SU-DHL-6 (cell line): ENCODE measurements around the gene PXYLP1.

Experiments
- H2AFZ ChIP-seq: fragments of 200-600 bp; sonication (generic); 2 replicates; pipeline ENCODE4 v1.6.1; 2014; ENCODE audit warnings: low read depth, mild to moderate bottlenecking, moderate library complexity, mixed read lengths, antibody characterized with exemption, low read length; ENCODE audit not compliant: severe bottlenecking
- H3F3A ChIP-seq: fragments of 200-600 bp; shearing (Covaris generic); 2 replicates; pipeline ENCODE4 v1.6.0; 2016; ENCODE audit warnings: antibody characterized with exemption, mild to moderate bottlenecking; ENCODE audit not compliant: insufficient read depth
- H3K27ac ChIP-seq: fragments of 200-600 bp; sonication (generic); 2 replicates; pipeline ENCODE4 v1.5.1; 2016; ENCODE audit warnings: low read depth, mild to moderate bottlenecking, low read length, moderate library complexity, mixed read lengths
- H3K27me3 ChIP-seq: fragments of 200-600 bp; sonication (generic), shearing (Covaris generic); 2 replicates; pipeline ENCODE4 v1.6.0; 2014; ENCODE audit warnings: mild to moderate bottlenecking, low read length
- H3K36me3 ChIP-seq: fragments of 200-600 bp; sonication (generic); 2 replicates; pipeline ENCODE4 v1.6.1; 2014; ENCODE audit warnings: mild to moderate bottlenecking, low read length, mixed read lengths
- H3K4me2 ChIP-seq: fragments of 300-600, 200-600 bp; shearing (Covaris generic), sonication (generic); 2 replicates; pipeline ENCODE4 v1.6.0; 2014; ENCODE audit warnings: low read length, low read depth, mild to moderate bottlenecking; ENCODE audit not compliant: poor library complexity, severe bottlenecking
- H3K4me3 ChIP-seq: fragments of 200-600 bp; sonication (generic); 2 replicates; pipeline ENCODE4 v1.5.1; 2014; ENCODE audit warnings: antibody characterized with exemption, low read length, mild to moderate bottlenecking, mixed read lengths; ENCODE audit not compliant: insufficient read depth, poor library complexity, severe bottlenecking
- H3K79me2 ChIP-seq: fragments of 200-600 bp; sonication (generic); 2 replicates; pipeline ENCODE4 v1.6.1; 2014; ENCODE audit warnings: mild to moderate bottlenecking, low read length, moderate library complexity; ENCODE audit not compliant: insufficient read depth
- H3K9ac ChIP-seq: fragments of 200-600 bp; sonication (generic); 2 replicates; pipeline ENCODE4 v1.7.0; 2014; ENCODE audit warnings: mild to moderate bottlenecking, low read length
- H3K9me2 ChIP-seq: fragments of 200-600 bp; sonication (generic); replicated peaks from 2 replicates; pipeline ENCODE4 v1.6.1; 2014; ENCODE audit warnings: low read length; ENCODE audit not compliant: insufficient read depth
- H3K9me3 ChIP-seq: fragments of 200-600 bp; sonication (generic); 2 replicates; pipeline ENCODE4 v1.6.1; 2014; ENCODE audit warnings: low read length, mixed read lengths; ENCODE audit not compliant: insufficient read depth
- H4K20me1 ChIP-seq: fragments of 200-600 bp; sonication (generic); 2 replicates; pipeline ENCODE4 v1.6.1; 2014; ENCODE audit warnings: low read depth, mild to moderate bottlenecking, antibody characterized with exemption, low read length, moderate library complexity, mixed read lengths
- CTCF ChIP-seq: fragments of 200-600 bp; sonication (generic); IDR thresholded peaks from one replicate; pipeline ENCODE4 v1.5.1; 2017; ENCODE audit warnings: antibody characterized with exemption, mild to moderate bottlenecking, low read length, moderate library complexity; ENCODE audit not compliant: insufficient read depth, poor library complexity, severe bottlenecking
- EZH2phosphoT487 ChIP-seq: fragments of 200-600 bp; sonication (generic), shearing (Covaris generic); conservative IDR thresholded peaks from 2 replicates; pipeline ENCODE4 v1.6.1; 2018; ENCODE audit warnings: mild to moderate bottlenecking, antibody characterized with exemption, low read length, moderate library complexity, mixed read lengths

The PXYLP1 gene

GRCh38 chr3:141335531-141336061, 104.0 kb downstream of the PXYLP1 start:
- Histone ChIP-seq H3K4me2 (no peak overlapping the region), H3F3A (no peaks in the 10 kb centered on the region), H3K9me3 (no peaks in the 10 kb centered on the region), H3K9ac (no peak overlapping the region), H3K36me3 (no peaks in the 10 kb centered on the region), H2AFZ (no peak overlapping the region), H3K27ac (no peak overlapping the region), H4K20me1 (no peaks in the 10 kb centered on the region), H3K9me2 (no peaks in the 10 kb centered on the region), H3K79me2 (no peaks in the 10 kb centered on the region), H3K27me3 (no peaks in the 10 kb centered on the region), H3K4me3 (no peak overlapping the region)
- no peak for TF ChIP-seq CTCF

GRCh38 chr3:141336672-141337522, 105.3 kb downstream of the PXYLP1 start:
- H3K9me2 ChIP-seq: no peaks in the 10 kb centered on the region
- H3F3A ChIP-seq: no peaks in the 10 kb centered on the region
- H3K9me3 ChIP-seq: no peaks in the 10 kb centered on the region
- H3K4me3 ChIP-seq: no peak overlapping the region
- no peak for TF ChIP-seq CTCF
- TF ChIP-seq EZH2phosphoT487: no peak
- no peaks in the 10 kb centered on the region for H3K36me3 ChIP-seq
- H3K79me2 ChIP-seq: no peaks in the 10 kb centered on the region
- no peaks in the 10 kb centered on the region for H4K20me1 ChIP-seq
- peak overlapping the region; percentile 44 for H2AFZ ChIP-seq
- H3K9ac ChIP-seq: no peak overlapping the region
- H3K4me2 ChIP-seq: peak overlapping the region; percentile 4
- no peak overlapping the region for H3K27ac ChIP-seq
- no peaks in the 10 kb centered on the region for H3K27me3 ChIP-seq

GRCh38 chr3:141337523-141337854, 105.9 kb downstream of the PXYLP1 start:
- no peaks in the 10 kb centered on the region for H3K9me3 ChIP-seq
- no peaks in the 10 kb centered on the region for H3K36me3 ChIP-seq
- no peaks in the 10 kb centered on the region for H3F3A ChIP-seq
- H4K20me1 ChIP-seq: no peaks in the 10 kb centered on the region
- no peaks in the 10 kb centered on the region for H3K9me2 ChIP-seq
- H2AFZ ChIP-seq: peak overlapping the region; percentile 44
- no peak overlapping the region for H3K27ac ChIP-seq
- TF ChIP-seq EZH2phosphoT487 (no peak), CTCF (no peak)
- H3K9ac ChIP-seq: no peak overlapping the region
- H3K4me3 ChIP-seq: no peak overlapping the region
- no peaks in the 10 kb centered on the region for H3K27me3 ChIP-seq
- no peaks in the 10 kb centered on the region for H3K79me2 ChIP-seq
- H3K4me2 ChIP-seq: peak overlapping the region; percentile 4
